K562 (cell line): Measurements from ENCODE around the gene ARHGAP24. TPM values are rescaled to one million over a fixed set of nuclear protein-coding genes. Genes with fewer than 3 reads are reported as not detected.
A peak's percentile ranks its signal among the peaks of the same experiment; 100 is the strongest.

Source experiments
- ATAC-seq: fragments of 200-7000 bp; cut with Tn5 transposase; 3 replicates; pipeline ENCODE4 v1.9.1; 2020; ENCODE audit warnings: moderate library complexity
- BruUV-seq: library from RNA; stranded (reverse); fragments of 400-500 nt; replicated peaks from 2 replicates; lab custom pipeline; 2021; lab: Mats Ljungman, UMichigan
- CTCF ChIA-PET: fragments of 300-600 bp; formaldehyde crosslinking; extraction: SDS; loops from one replicate; lab custom pipeline; 2021; ENCODE audit warnings: low intra/inter-chr PET ratio; lab: Yijun Ruan, JAX
- POLR2A ChIA-PET: fragments of 300-600, 350-650 bp; sonication (Branson Sonifier 250); formaldehyde crosslinking; extraction: SDS; loops from one replicate; lab custom pipeline; 2021; ENCODE audit warnings: antibody characterized with exemption, inconsistent platforms; lab: Yijun Ruan, JAX
- DNase-seq, 4 experiments: peaks; one replicate each; pipeline versions ENCODE4 v3.0.0 to v3.0.0-alpha.2; 2011 to 2018; ENCODE audit warnings: low spot score in 3 of 4, mixed read lengths in 3 of 4; ENCODE audit errors: extremely low read depth in 1 of 4
- FAIRE-seq: peaks from 2 replicates; lab custom pipeline; 2011; peaks lifted over from hg19 to GRCh38; lab: Jason Lieb, UNC
- H2AFZ ChIP-seq: 2 replicates; pipeline ENCODE4 v1.6.0; 2011; ENCODE audit warnings: low read depth, low read length, control low read depth, inconsistent platforms
- H3K27ac ChIP-seq: fragments of 200-600 bp; 3 replicates; pipeline ENCODE4 v1.8.0; 2011; ENCODE audit warnings: low read depth, mild to moderate bottlenecking, control low read depth, inconsistent platforms, low read length, moderate library complexity, mixed read lengths; ENCODE audit errors: extremely low read depth
- H3K27me3 ChIP-seq, 2 experiments: fragments of 300-600 bp in 1 of 2; 2 replicates in 1 of 2; 3 replicates in 1 of 2; pipeline versions ENCODE4 v1.6.0 to v1.8.0; 2011; ENCODE audit warnings: inconsistent platforms in 2 of 2, low read length in 2 of 2, mild to moderate bottlenecking in 1 of 2, mixed read lengths in 1 of 2, moderate library complexity in 1 of 2; ENCODE audit not compliant: control insufficient read depth in 2 of 2, insufficient read depth in 2 of 2
- H3K36me3 ChIP-seq: fragments of 300-600 bp; 3 replicates; pipeline ENCODE4 v1.8.0; 2011; ENCODE audit warnings: mild to moderate bottlenecking, low read length, inconsistent platforms; ENCODE audit not compliant: control insufficient read depth, insufficient read depth
- H3K4me1 ChIP-seq, 2 experiments: fragments of 200-600 bp in 1 of 2; replicated peaks in 1 of 2; 2 replicates in 1 of 2; 3 replicates in 1 of 2; pipeline versions ENCODE4 v1.5.1 to v1.8.0; 2011; ENCODE audit warnings: inconsistent platforms in 2 of 2, low read length in 2 of 2, mild to moderate bottlenecking in 1 of 2, mixed read lengths in 1 of 2, moderate library complexity in 1 of 2; ENCODE audit not compliant: control insufficient read depth in 2 of 2, insufficient read depth in 2 of 2
- H3K4me2 ChIP-seq: 2 replicates; pipeline ENCODE4 v1.6.1; 2011; ENCODE audit warnings: low read length, control low read depth, inconsistent platforms, mixed read lengths; ENCODE audit not compliant: insufficient read depth
- H3K4me3 ChIP-seq: fragments of 200-600 bp; sonication (generic), shearing (Covaris generic); 2 replicates; pipeline ENCODE4 v1.5.1; 2016; ENCODE audit warnings: control low read depth, inconsistent platforms
- H3K79me2 ChIP-seq: fragments of 200-600 bp; 3 replicates; pipeline ENCODE4 v1.8.0; 2011; ENCODE audit warnings: low read length, inconsistent platforms; ENCODE audit not compliant: control insufficient read depth, insufficient read depth
- H3K9ac ChIP-seq, 2 experiments: 2 replicates each; pipeline versions ENCODE4 v1.6.0 to v1.6.1; 2011; ENCODE audit warnings: low read depth in 2 of 2, low read length in 2 of 2, control low read depth in 1 of 2, inconsistent platforms in 1 of 2, mild to moderate bottlenecking in 1 of 2, mixed read lengths in 1 of 2; ENCODE audit not compliant: insufficient read depth in 1 of 2
- H3K9me1 ChIP-seq: one replicate; pipeline ENCODE4 v1.6.0; 2011; ENCODE audit warnings: inconsistent platforms, mild to moderate bottlenecking, low read length, moderate library complexity; ENCODE audit not compliant: control insufficient read depth, insufficient read depth
- H3K9me3 ChIP-seq: replicated peaks from 2 replicates; pipeline ENCODE4 v1.5.1; 2011; ENCODE audit warnings: low read depth, low read length, inconsistent platforms; ENCODE audit not compliant: control insufficient read depth, insufficient read depth
- H4K20me1 ChIP-seq: replicated peaks from 2 replicates; pipeline ENCODE4 v1.6.1; 2011; ENCODE audit warnings: low read length, inconsistent platforms, mixed read lengths; ENCODE audit not compliant: control insufficient read depth, insufficient read depth
- CEBPG ChIP-seq, 3 experiments: fragments of 200-800 bp in 1 of 3; sonication (Bioruptor generic) in 1 of 3; sonication (generic) in 1 of 3; formaldehyde crosslinking in 1 of 3; IDR thresholded peaks in 2 of 3; conservative IDR thresholded peaks in 1 of 3; 2 replicates each; pipeline versions ENCODE4 v1.6.1 to v1.8.0; 2016 to 2022; ENCODE audit warnings: missing compliant biosample characterization in 2 of 3, missing genetic modification characterization in 2 of 3, mild to moderate bottlenecking in 1 of 3, missing genetic modification reagents in 1 of 3
- L3MBTL2 ChIP-seq: fragments of 450-650 bp; IDR thresholded peaks from 2 replicates; pipeline ENCODE4 v1.6.1; 2016; ENCODE audit warnings: mild to moderate bottlenecking, moderate library complexity
- MTA3 ChIP-seq: fragments of 450-650 bp; formaldehyde crosslinking; IDR thresholded peaks from 2 replicates; pipeline ENCODE4 v1.6.1; 2017; ENCODE audit warnings: mild to moderate bottlenecking, borderline replicate concordance
- MYC ChIP-seq, 2 experiments: fragments of 250-450 bp in 1 of 2; sonication (Bioruptor Pico) in 1 of 2; IDR thresholded peaks; 2 replicates each; pipeline versions ENCODE4 v1.5.1 to v1.6.1; 2012 to 2021; ENCODE audit warnings: low read depth in 2 of 2, borderline replicate concordance in 1 of 2, improper control_type of control experiment in 1 of 2, low read length in 1 of 2, mild to moderate bottlenecking in 1 of 2, moderate library complexity in 1 of 2
- NFIX ChIP-seq: fragments of 250-450 bp; sonication (Bioruptor Pico); IDR thresholded peaks from 2 replicates; pipeline ENCODE4 v1.4.0; 2020; ENCODE audit warnings: low read depth, mild to moderate bottlenecking, moderate library complexity
- SRSF3 ChIP-seq: fragments of 200-400 bp; formaldehyde crosslinking; IDR thresholded peaks from 2 replicates; pipeline ENCODE4 v1.6.1; 2016; ENCODE audit warnings: mild to moderate bottlenecking, low read length, moderate library complexity; ENCODE audit not compliant: insufficient read depth
- YY1 ChIP-seq, 3 experiments: IDR thresholded peaks; 2 replicates each; pipeline ENCODE4 v1.6.1; 2011; ENCODE audit warnings: low read length in 2 of 3, mild to moderate bottlenecking in 2 of 3, moderate library complexity in 2 of 3, borderline replicate concordance in 1 of 3, control low read depth in 1 of 3, low read depth in 1 of 3; ENCODE audit not compliant: insufficient read depth in 3 of 3, insufficient replicate concordance in 2 of 3, control insufficient read depth in 1 of 3, insufficient read length in 1 of 3; ENCODE audit errors: extremely low read depth in 1 of 3
- WGBS: fragments of 100-300 bp; shearing (Covaris generic); methylation state at CpG from one replicate; pipeline ENCODE4 v1.1.6; 2016; ENCODE audit warnings: low coverage, mixed read lengths; ENCODE audit not compliant: insufficient coverage; ENCODE audit errors: missing lambda C conversion rate; 5-methylcytosine and 5-hydroxymethylcytosine counted together
- in situ Hi-C: fragments of 300-500 bp; cut with MboI; formaldehyde crosslinking; loops from 4 replicates; pipeline ENCODE4 v1.15.0; 2018; ENCODE audit warnings: inconsistent platforms, mixed read lengths
- intact Hi-C: fragments of 100-400 bp; cut with micrococcal nuclease; formaldehyde crosslinking; loops from 2 replicates; pipeline ENCODE4 v1.14.2; 2022
- polyA plus RNA-seq, 8 experiments: library from polyadenylated mRNA; depleted of rRNA in 4 of 8; stranded (reverse) in 5 of 8; unstranded in 3 of 8; fragments of >200 nt; fragmentation: Nextera tagmentation in 2 of 8; fragmentation: Illumina TruSeq in 1 of 8; extraction: Ambion mirVana in 2 of 8; extraction: Trizol in 1 of 8; gene quantifications; 2 replicates each; pipeline versions ENCODE4 v1.2.1 to v1.2.3, GENCODE V29; 2011 to 2014; ENCODE audit warnings: inconsistent platforms in 1 of 8, missing spikeins in 1 of 8
- total RNA-seq, 7 experiments: library from RNA; depleted of rRNA in 6 of 7; stranded (reverse); fragments of >200 nt in 6 of 7; fragmentation: Illumina TruSeq in 2 of 7; extraction: Trizol in 2 of 7; gene quantifications; 2 replicates each; pipeline versions ENCODE4 v1.2.1 to v1.2.3, GENCODE V29; 2011 to 2021; ENCODE audit warnings: low replicate concordance in 1 of 7

The ARHGAP24 gene
- total and polyA plus RNA-seq, 9 of the 15 experiments (the other 6 are each of a cell fraction or from before 2014, with no cell fraction given) = 8.0 to 22.6 (median 14.0) TPM

GRCh38 chr4:85520765-85521749 is 46.1 kb downstream of the ARHGAP24 start:
- no TSS peak for BruUV-seq
- TF ChIP-seq MTA3 = no peak
- no peak for TF ChIP-seq MYC (IDR thresholded peaks at IDR 0.05; ENCODE audit: low read depth, low read length)
- TF ChIP-seq MYC (CRISPR knock-in tag; IDR thresholded peaks at IDR 0.05; ENCODE audit: borderline replicate concordance, low read depth) = no peak
- TF ChIP-seq YY1 (IDR thresholded peaks at IDR 0.05; ENCODE audit: borderline replicate concordance in 1 of 3, control insufficient read depth in 1 of 3, extremely low read depth in 1 of 3, insufficient read depth in 3 of 3, insufficient read length in 1 of 3, insufficient replicate concordance in 2 of 3, low read depth in 1 of 3, low read length in 2 of 3) = no peak
- no peak for TF ChIP-seq SRSF3
- TF ChIP-seq L3MBTL2 = no peak
- TF ChIP-seq CEBPG (CRISPR knock-in tag; IDR thresholded peaks at IDR 0.05) = no peak
- peak in 1 of 2 experiments; percentile 42; a peak in 1 of 4 replicates for TF ChIP-seq CEBPG (tag; conservative IDR thresholded peaks at IDR 0.05 in 1 of 2, IDR thresholded peaks at IDR 0.05 in 1 of 2)
- no peak for TF ChIP-seq NFIX (CRISPR knock-in tag)
- no peaks in the 10 kb centered on the region for H3K9me1 ChIP-seq
- intact Hi-C loops = no loop called here
- in situ Hi-C loops = no loop called here
- no peak overlapping the region for H2AFZ ChIP-seq
- DNase-seq (no peak), FAIRE-seq (no peak), ATAC-seq (no peak)
- H3K27ac ChIP-seq = no peak overlapping the region
- no peak overlapping the region for H3K9ac ChIP-seq
- no peaks in the 10 kb centered on the region for H3K9me3 ChIP-seq
- H4K20me1 ChIP-seq = no peaks in the 10 kb centered on the region
- POLR2A ChIA-PET = no interaction called here
- no peak overlapping the region for H3K4me3 ChIP-seq
- H3K4me2 ChIP-seq = no peak overlapping the region
- CTCF ChIA-PET = no interaction called here
- H3K4me1 ChIP-seq = no peaks in the 10 kb centered on the region
- no peaks in the 10 kb centered on the region for H3K79me2 ChIP-seq
- H3K27me3 ChIP-seq = no peaks in the 10 kb centered on the region
- H3K36me3 ChIP-seq = no peaks in the 10 kb centered on the region
- 0% methylated on average over 5 of the region's 5 CpGs for WGBS
